HEK293 (cell line): ENCODE data around the gene MRPS18A.
A peak's percentile ranks its signal among the peaks of the same experiment; 100 is the strongest.

Source experiments
- CTCF ChIA-PET: fragments of 350-600 bp; formaldehyde crosslinking; extraction: SDS; loops from one replicate; lab custom pipeline; 2021; ENCODE audit warnings: antibody characterized with exemption; lab: Yijun Ruan, JAX
- POLR2A ChIA-PET: fragments of 300-600 bp; formaldehyde crosslinking; extraction: SDS; loops from one replicate; lab custom pipeline; 2020; ENCODE audit warnings: antibody characterized with exemption, inconsistent platforms; lab: Yijun Ruan, JAX
- H3K27ac ChIP-seq: fragments of 200-500 bp; sonication (Bioruptor generic); 2 replicates; pipeline ENCODE4 v1.5.1; 2014; ENCODE audit warnings: low read depth, low read length, control low read depth, inconsistent platforms; ENCODE audit errors: extremely low read depth
- H3K36me3 ChIP-seq, 2 experiments: fragments of 200-500 bp in 1 of 2; sonication (Bioruptor generic) in 1 of 2; 1 replicate in 1 of 2; 2 replicates in 1 of 2; pipeline ENCODE4 v1.5.1; 2014 to 2017; ENCODE audit warnings: inconsistent platforms in 2 of 2, low read length in 2 of 2; ENCODE audit not compliant: control insufficient read depth in 2 of 2, insufficient read depth in 1 of 2
- H3K4me1 ChIP-seq: fragments of 200-500 bp; sonication (Bioruptor generic); 2 replicates; pipeline ENCODE4 v1.5.1; 2014; ENCODE audit warnings: mild to moderate bottlenecking, low read length, inconsistent platforms; ENCODE audit not compliant: control insufficient read depth, insufficient read depth
- H3K4me3 ChIP-seq: 2 replicates; pipeline ENCODE4 v1.5.1; 2011; ENCODE audit warnings: low read depth, mild to moderate bottlenecking, control low read depth, low read length, moderate library complexity
- H3K9me3 ChIP-seq: fragments of 200-500 bp; sonication (Bioruptor generic); 2 replicates; pipeline ENCODE4 v1.5.1; 2014; ENCODE audit warnings: low read depth, low read length, inconsistent platforms; ENCODE audit not compliant: control insufficient read depth, insufficient read depth
- FEZF1 ChIP-seq: fragments of 450-650 bp; formaldehyde crosslinking; IDR thresholded peaks from 2 replicates; pipeline ENCODE4 v1.5.1; 2016; ENCODE audit warnings: missing biosample characterization, missing genetic modification characterization
- GLI2 ChIP-seq: fragments of 450-650 bp; formaldehyde crosslinking; IDR thresholded peaks from 2 replicates; pipeline ENCODE4; 2017; ENCODE audit warnings: missing biosample characterization, missing genetic modification characterization, low read depth, borderline replicate concordance
- KLF8 ChIP-seq: fragments of 450-650 bp; formaldehyde crosslinking; IDR thresholded peaks from 2 replicates; pipeline ENCODE4 v1.5.1; 2016; ENCODE audit warnings: missing biosample characterization, missing genetic modification characterization
- SETDB1 ChIP-seq: IDR thresholded peaks from one replicate; pipeline ENCODE4 v1.6.1; 2017; ENCODE audit warnings: mild to moderate bottlenecking, low read length, moderate library complexity, mixed read lengths; ENCODE audit not compliant: insufficient read length
- SP7 ChIP-seq: fragments of 450-650 bp; formaldehyde crosslinking; IDR thresholded peaks from 2 replicates; pipeline ENCODE4 v1.5.1; 2016; ENCODE audit warnings: missing biosample characterization, missing genetic modification characterization
- ZBTB48 ChIP-seq: fragments of 450-650 bp; formaldehyde crosslinking; IDR thresholded peaks from 2 replicates; pipeline ENCODE4 v1.5.1; 2016; ENCODE audit warnings: missing biosample characterization, missing genetic modification characterization
- ZNF132 ChIP-seq: fragments of 450-650 bp; formaldehyde crosslinking; IDR thresholded peaks from 2 replicates; pipeline ENCODE4 v1.5.1; 2017; ENCODE audit warnings: missing biosample characterization, missing genetic modification characterization, borderline replicate concordance
- ZNF514 ChIP-seq: fragments of 450-650 bp; formaldehyde crosslinking; IDR thresholded peaks from 2 replicates; pipeline ENCODE4 v1.5.1; 2016; ENCODE audit warnings: missing biosample characterization, missing genetic modification characterization
- ZNF544 ChIP-seq: fragments of 450-650 bp; formaldehyde crosslinking; IDR thresholded peaks from 2 replicates; pipeline ENCODE4 v1.5.0; 2017; ENCODE audit warnings: missing biosample characterization, missing genetic modification characterization
- ZNF610 ChIP-seq: fragments of 450-650 bp; formaldehyde crosslinking; IDR thresholded peaks from 2 replicates; pipeline ENCODE4 v1.5.1; 2016; ENCODE audit warnings: missing biosample characterization, missing genetic modification characterization, borderline replicate concordance
- ZNF670 ChIP-seq: fragments of 450-650 bp; formaldehyde crosslinking; IDR thresholded peaks from 2 replicates; pipeline ENCODE4 v1.5.1; 2016; ENCODE audit warnings: missing biosample characterization, missing genetic modification characterization, low read depth
- ZNF707 ChIP-seq: fragments of 450-650 bp; formaldehyde crosslinking; IDR thresholded peaks from 2 replicates; pipeline ENCODE4 v1.5.1; 2016; ENCODE audit warnings: missing biosample characterization, missing genetic modification characterization
- TF ChIP-seq, protein P1 (sequence below): fragments of 450-650 bp; formaldehyde crosslinking; IDR thresholded peaks from 2 replicates; pipeline ENCODE4 v1.5.1; 2016; ENCODE audit warnings: missing biosample characterization, missing genetic modification characterization
- TF ChIP-seq, protein P2 (sequence below): fragments of 450-650 bp; formaldehyde crosslinking; IDR thresholded peaks from 2 replicates; pipeline ENCODE4 v1.5.1; 2016; ENCODE audit warnings: missing biosample characterization, missing genetic modification characterization
- TF ChIP-seq, protein P3 (sequence below): fragments of 450-650 bp; IDR thresholded peaks from 2 replicates; pipeline ENCODE4 v1.5.1; 2018; ENCODE audit warnings: missing biosample characterization, mild to moderate bottlenecking, missing genetic modification characterization
- TF ChIP-seq, protein P4 (sequence below): fragments of 450-650 bp; formaldehyde crosslinking; IDR thresholded peaks from 2 replicates; pipeline ENCODE4 v1.5.1; 2016; ENCODE audit warnings: missing biosample characterization, missing genetic modification characterization
- TF ChIP-seq, protein P5 (sequence below): fragments of 450-650 bp; formaldehyde crosslinking; IDR thresholded peaks from 2 replicates; pipeline ENCODE4 v1.5.1; 2016; ENCODE audit warnings: missing biosample characterization, missing genetic modification characterization

The MRPS18A gene

DNA sequence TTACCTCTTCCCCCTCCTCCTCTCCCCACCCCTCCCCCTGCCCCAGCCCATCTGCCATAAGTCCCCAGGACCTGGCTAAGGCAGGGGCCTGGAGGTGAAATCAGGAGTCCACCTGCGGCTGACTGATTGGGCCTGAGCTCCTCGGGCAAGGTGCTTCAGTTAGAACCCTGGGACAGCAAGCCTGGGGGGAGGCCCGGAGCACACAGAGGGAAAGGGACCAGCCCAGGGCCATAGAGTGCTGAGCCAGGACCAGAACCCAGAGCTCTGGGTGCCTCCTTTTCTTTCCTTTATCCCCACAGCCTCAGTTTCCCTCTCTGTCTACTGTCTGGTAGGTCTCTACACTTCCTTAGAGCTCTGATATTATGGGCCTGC is 46.7 kb upstream of the MRPS18A start:
- CTCF ChIA-PET, result interaction anchor here (0.8 to 2.0 kb wide), 3 partner anchors 25 to 118 kb away, joined by 3 to 6 read pairs (median 3); no protein-coding TSS in a partner anchor

DNA sequence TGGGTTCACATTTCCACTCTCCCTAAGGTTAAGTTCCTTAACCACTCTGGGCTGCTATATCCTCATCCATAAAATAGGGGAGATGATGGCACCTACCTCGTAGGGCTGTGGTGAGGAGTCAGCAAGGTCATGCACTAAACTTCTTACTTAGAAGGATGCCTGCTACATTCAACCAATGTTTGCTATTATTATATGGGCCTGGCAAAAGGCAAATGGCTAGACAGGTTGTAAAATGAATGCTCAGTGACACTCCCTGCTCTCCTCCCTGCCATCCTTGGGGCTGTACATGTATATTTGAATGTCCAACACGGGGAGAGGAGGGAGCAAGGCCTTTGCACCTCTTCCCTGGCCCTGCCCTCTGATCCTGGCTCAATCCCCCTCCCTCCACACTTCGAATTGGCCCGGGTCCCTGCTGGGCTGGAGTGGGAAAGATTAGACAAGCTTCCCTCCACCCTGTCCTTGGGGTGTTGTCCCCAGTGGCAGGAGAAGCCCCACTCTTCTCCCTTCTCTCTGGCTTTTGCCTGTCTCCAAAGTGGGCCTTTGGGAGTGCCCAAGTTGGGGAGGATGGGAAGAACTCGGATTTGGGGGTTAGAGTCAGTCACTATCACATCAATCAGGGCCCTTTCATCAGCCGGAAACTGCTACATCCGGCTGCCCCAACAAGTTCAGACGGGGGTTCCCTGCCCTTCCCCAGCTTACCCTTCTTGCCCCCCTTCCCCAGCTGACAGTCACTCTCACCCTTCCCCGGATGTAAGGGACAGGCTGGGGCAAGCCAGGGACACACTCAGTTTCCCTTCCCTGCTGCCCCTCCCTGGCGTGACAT is 46.1 kb upstream of the MRPS18A start:
- Histone ChIP-seq H3K4me1 (no peaks in the 10 kb centered on the region), H3K36me3 (no peaks in the 10 kb centered on the region), H3K27ac (no peak overlapping the region), H3K4me3 (no peak overlapping the region), H3K9me3 (no peaks in the 10 kb centered on the region)
- TF ChIP-seq GLI2 (tag by site-specific recombination) (no peak), SP7 (tag by site-specific recombination) (no peak), ZNF544 (tag by site-specific recombination) (no peak), ZBTB48 (tag by site-specific recombination) (no peak), ZNF670 (tag by site-specific recombination) (no peak), FEZF1 (tag by site-specific recombination) (peak; percentile 45; the same call in 1 of the 2 replicates)
- TF ChIP-seq, protein P1, sequence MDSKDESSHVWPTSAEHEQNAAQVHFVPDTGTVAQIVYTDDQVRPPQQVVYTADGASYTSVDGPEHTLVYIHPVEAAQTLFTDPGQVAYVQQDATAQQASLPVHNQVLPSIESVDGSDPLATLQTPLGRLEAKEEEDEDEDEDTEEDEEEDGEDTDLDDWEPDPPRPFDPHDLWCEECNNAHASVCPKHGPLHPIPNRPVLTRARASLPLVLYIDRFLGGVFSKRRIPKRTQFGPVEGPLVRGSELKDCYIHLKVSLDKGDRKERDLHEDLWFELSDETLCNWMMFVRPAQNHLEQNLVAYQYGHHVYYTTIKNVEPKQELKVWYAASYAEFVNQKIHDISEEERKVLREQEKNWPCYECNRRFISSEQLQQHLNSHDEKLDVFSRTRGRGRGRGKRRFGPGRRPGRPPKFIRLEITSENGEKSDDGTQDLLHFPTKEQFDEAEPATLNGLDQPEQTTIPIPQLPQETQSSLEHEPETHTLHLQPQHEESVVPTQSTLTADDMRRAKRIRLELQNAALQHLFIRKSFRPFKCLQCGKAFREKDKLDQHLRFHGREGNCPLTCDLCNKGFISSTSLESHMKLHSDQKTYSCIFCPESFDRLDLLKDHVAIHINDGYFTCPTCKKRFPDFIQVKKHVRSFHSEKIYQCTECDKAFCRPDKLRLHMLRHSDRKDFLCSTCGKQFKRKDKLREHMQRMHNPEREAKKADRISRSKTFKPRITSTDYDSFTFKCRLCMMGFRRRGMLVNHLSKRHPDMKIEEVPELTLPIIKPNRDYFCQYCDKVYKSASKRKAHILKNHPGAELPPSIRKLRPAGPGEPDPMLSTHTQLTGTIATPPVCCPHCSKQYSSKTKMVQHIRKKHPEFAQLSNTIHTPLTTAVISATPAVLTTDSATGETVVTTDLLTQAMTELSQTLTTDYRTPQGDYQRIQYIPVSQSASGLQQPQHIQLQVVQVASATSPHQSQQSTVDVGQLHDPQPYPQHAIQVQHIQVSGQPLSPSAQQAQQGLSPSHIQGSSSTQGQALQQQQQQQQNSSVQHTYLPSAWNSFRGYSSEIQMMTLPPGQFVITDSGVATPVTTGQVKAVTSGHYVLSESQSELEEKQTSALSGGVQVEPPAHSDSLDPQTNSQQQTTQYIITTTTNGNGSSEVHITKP (tag by site-specific recombination), result peak; percentile 54
- TF ChIP-seq, protein P2, sequence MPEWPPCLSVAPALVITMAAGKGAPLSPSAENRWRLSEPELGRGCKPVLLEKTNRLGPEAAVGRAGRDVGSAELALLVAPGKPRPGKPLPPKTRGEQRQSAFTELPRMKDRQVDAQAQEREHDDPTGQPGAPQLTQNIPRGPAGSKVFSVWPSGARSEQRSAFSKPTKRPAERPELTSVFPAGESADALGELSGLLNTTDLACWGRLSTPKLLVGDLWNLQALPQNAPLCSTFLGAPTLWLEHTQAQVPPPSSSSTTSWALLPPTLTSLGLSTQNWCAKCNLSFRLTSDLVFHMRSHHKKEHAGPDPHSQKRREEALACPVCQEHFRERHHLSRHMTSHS (tag by site-specific recombination), result no peak
- TF ChIP-seq, protein P3, sequence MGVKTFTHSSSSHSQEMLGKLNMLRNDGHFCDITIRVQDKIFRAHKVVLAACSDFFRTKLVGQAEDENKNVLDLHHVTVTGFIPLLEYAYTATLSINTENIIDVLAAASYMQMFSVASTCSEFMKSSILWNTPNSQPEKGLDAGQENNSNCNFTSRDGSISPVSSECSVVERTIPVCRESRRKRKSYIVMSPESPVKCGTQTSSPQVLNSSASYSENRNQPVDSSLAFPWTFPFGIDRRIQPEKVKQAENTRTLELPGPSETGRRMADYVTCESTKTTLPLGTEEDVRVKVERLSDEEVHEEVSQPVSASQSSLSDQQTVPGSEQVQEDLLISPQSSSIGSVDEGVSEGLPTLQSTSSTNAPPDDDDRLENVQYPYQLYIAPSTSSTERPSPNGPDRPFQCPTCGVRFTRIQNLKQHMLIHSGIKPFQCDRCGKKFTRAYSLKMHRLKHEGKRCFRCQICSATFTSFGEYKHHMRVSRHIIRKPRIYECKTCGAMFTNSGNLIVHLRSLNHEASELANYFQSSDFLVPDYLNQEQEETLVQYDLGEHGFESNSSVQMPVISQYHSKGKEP, result no peak
- POLR2A ChIA-PET, result no interaction called here
- CTCF ChIA-PET, result interaction anchor here (0.6 to 0.9 kb wide), 3 partner anchors 40 to 118 kb away, joined by 3 read pairs; no protein-coding TSS in a partner anchor

More for the DNA sequence above, 46.7 kb upstream of the MRPS18A start:
- Histone ChIP-seq H3K36me3 (no peaks in the 10 kb centered on the region), H3K4me1 (no peaks in the 10 kb centered on the region), H3K4me3 (no peak overlapping the region), H3K27ac (no peak overlapping the region), H3K9me3 (no peaks in the 10 kb centered on the region)
- POLR2A ChIA-PET, result no interaction called here
- TF ChIP-seq ZNF514 (tag by site-specific recombination) (no peak), ZNF707 (tag by site-specific recombination) (no peak)

DNA sequence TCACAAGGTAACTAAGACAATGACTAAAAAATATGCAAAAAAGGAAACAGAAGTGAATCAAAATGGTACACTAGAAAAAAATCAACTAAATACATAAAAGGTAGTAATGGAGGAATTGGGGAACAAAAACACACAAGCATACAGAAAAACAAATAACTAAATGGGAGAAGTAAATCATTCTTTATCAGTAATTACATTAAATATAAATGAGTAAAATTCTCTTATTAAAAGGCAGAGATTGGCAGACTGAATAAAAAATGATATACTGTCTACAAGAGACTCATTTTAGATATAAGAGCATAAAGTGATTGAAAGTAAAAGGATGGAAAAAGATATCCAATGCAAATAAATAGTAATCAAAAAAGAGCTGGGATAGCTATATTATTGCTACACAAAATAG is 43.0 kb upstream of the MRPS18A start:
- ChIA-PET CTCF (interaction anchor here (0.7 to 1.4 kb wide), 2 partner anchors 13 to 38 kb away, joined by 3 to 4 read pairs; no protein-coding TSS in a partner anchor), POLR2A (no interaction called here)
- no peak overlapping the region for H3K4me3 ChIP-seq
- peaks cover 1% of the 10 kb centered on the region for H3K4me1 ChIP-seq
- no peaks in the 10 kb centered on the region for H3K9me3 ChIP-seq
- H3K27ac ChIP-seq, result no peak overlapping the region
- no peaks in the 10 kb centered on the region for H3K36me3 ChIP-seq
- TF ChIP-seq, protein P4, sequence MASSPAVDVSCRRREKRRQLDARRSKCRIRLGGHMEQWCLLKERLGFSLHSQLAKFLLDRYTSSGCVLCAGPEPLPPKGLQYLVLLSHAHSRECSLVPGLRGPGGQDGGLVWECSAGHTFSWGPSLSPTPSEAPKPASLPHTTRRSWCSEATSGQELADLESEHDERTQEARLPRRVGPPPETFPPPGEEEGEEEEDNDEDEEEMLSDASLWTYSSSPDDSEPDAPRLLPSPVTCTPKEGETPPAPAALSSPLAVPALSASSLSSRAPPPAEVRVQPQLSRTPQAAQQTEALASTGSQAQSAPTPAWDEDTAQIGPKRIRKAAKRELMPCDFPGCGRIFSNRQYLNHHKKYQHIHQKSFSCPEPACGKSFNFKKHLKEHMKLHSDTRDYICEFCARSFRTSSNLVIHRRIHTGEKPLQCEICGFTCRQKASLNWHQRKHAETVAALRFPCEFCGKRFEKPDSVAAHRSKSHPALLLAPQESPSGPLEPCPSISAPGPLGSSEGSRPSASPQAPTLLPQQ (tag by site-specific recombination), result no peak
- TF ChIP-seq SETDB1, result peak; percentile 95
- TF ChIP-seq, protein P5, sequence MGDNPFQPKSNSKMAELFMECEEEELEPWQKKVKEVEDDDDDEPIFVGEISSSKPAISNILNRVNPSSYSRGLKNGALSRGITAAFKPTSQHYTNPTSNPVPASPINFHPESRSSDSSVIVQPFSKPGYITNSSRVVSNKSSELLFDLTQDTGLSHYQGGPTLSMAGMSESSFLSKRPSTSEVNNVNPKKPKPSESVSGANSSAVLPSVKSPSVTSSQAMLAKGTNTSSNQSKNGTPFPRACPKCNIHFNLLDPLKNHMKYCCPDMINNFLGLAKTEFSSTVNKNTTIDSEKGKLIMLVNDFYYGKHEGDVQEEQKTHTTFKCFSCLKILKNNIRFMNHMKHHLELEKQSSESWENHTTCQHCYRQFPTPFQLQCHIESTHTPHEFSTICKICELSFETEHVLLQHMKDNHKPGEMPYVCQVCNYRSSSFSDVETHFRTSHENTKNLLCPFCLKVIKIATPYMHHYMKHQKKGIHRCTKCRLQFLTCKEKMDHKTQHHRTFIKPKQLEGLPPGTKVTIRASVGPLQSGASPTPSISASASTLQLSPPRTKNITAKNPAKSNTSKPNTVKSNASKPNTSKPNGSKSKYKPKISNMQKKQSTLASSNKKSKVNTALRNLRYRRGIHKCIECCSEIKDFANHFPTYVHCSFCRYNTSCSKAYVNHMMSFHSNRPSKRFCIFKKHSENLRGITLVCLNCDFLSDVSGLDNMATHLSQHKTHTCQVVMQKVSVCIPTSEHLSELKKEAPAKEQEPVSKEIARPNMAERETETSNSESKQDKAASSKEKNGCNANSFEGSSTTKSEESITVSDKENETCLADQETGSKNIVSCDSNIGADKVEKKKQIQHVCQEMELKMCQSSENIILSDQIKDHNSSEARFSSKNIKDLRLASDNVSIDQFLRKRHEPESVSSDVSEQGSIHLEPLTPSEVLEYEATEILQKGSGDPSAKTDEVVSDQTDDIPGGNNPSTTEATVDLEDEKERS, result peak; percentile 82; the same call in 1 of the 2 replicates
- TF ChIP-seq KLF8 (tag by site-specific recombination), result peak; percentile 25; the same call in 1 of the 2 replicates
- no peak for TF ChIP-seq ZNF132 (tag by site-specific recombination)
- TF ChIP-seq ZNF610 (tag by site-specific recombination), result peak; percentile 66; the same call in 1 of the 2 replicates
